GM20000 (cell line): ENCODE measurements around the gene SMARCA5.
A peak's percentile ranks its signal among the peaks of the same experiment; 100 is the strongest.

Source experiments
- DNase-seq: peaks from one replicate; pipeline ENCODE4 v3.0.0; 2012; ENCODE audit warnings: low spot score
- TF ChIP-seq, protein P1 (sequence below): IDR thresholded peaks from 2 replicates; pipeline ENCODE4 v1.5.1; 2012; ENCODE audit warnings: mild to moderate bottlenecking, control low read depth; ENCODE audit errors: extremely low read depth, missing control alignments

The SMARCA5 gene

DNA sequence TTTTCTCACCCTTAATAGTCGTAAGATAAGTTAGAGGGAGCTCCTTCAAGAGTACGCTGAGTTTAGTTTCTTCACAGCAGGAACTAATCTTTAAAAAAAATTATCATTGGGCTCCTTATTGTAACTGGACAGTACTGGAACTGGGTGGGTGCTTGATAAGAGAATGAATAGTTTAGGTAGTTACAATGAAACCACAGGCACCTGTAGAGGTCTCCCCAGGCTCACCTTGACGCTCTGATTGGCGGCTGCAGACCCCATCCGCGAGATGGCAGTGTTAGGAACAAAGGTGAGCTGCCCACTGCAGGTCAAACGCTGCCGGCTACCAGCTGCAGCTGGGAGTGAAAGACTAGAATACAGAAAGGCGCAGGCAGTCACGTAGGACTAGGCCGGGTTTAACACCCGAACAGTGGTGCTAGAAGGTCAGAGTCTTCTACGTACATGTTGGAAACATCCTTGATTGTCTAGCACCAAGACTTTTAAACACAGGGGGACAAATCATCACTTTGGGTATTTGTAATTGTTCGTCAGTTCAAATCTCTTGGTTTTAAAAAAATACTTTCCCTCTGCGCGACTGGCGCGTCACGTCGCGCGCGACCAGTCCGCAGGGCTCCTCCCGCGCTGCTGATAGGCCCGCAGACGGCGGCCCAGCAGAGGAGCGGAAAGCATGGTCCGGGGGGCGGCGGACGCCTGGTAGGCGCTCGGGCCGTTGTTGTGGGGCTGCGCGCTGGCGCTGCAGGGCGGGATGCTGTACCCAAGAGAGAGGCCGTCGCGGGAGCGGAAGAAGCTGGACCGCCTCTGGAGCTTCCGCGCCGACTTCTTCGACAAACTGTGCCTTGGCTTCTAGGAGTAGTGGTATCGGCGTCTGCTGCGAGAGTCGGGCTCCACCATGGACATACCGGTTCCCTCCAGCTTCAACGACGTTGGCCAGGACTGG, 45.6 kb downstream of the SMARCA5 start:
- DNase-seq: peak; percentile 83
- TF ChIP-seq, protein P1, sequence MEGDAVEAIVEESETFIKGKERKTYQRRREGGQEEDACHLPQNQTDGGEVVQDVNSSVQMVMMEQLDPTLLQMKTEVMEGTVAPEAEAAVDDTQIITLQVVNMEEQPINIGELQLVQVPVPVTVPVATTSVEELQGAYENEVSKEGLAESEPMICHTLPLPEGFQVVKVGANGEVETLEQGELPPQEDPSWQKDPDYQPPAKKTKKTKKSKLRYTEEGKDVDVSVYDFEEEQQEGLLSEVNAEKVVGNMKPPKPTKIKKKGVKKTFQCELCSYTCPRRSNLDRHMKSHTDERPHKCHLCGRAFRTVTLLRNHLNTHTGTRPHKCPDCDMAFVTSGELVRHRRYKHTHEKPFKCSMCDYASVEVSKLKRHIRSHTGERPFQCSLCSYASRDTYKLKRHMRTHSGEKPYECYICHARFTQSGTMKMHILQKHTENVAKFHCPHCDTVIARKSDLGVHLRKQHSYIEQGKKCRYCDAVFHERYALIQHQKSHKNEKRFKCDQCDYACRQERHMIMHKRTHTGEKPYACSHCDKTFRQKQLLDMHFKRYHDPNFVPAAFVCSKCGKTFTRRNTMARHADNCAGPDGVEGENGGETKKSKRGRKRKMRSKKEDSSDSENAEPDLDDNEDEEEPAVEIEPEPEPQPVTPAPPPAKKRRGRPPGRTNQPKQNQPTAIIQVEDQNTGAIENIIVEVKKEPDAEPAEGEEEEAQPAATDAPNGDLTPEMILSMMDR: peak; percentile 83

DNA sequence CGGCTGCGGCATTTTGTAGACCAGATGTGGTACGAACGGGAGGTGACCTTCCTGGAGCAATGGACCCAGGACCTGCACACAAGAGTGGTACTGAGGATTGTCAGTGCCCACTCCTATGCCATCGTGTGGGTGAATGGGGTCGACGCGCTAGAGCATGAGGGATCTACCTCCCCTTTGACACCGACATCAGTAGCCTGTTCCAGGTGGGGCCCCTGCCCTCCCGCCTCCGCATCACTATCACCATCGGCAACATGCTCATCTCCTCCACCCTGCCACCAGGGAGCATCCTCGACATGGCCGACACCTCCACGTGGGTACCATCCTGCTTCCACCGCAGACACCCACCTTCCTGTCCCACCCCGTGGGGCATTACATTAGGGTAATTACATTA, 46.2 kb downstream of the SMARCA5 start:
- no peak for DNase-seq
- TF ChIP-seq, protein P1: no peak

DNA sequence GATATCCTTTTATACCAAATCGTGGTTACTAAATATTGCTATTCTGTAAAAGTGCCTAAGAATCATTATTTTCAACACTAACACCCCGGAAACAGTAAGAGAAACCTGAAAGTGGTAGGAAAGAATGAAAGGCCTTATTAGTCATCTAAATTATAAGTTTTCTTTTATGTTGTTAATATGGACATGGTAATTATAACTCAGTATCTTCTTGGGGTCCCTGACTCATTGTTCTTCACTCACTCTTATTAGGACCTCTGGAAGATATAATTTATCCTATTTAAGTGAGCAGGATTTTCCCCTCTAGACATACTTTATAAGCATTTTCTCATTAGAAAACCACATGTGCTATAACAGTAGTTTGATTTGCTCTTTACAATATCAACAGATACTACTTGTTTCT, 51.0 kb downstream of the SMARCA5 start:
- DNase-seq: no peak
- TF ChIP-seq, protein P1: no peak

DNA sequence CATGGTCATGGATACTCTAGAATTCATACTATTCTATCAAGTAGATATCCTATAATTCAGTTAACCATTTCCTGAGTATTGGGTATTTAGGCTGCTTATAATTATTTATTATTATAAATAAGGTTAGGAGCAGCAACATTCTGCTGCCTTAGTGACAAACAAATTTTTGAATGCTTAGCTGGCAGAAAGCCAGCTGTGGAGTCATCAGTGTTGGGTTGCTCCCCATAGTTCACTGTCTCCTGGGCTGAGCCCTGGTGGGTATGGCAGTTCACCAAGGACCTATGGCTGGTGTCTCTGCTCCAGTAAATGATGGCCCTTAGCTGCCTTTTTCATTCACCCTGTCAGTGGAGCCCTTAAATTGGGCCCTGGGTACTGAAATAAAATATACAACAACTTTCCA, 61.8 kb downstream of the SMARCA5 start:
- DNase-seq: no peak
- TF ChIP-seq, protein P1: no peak

DNA sequence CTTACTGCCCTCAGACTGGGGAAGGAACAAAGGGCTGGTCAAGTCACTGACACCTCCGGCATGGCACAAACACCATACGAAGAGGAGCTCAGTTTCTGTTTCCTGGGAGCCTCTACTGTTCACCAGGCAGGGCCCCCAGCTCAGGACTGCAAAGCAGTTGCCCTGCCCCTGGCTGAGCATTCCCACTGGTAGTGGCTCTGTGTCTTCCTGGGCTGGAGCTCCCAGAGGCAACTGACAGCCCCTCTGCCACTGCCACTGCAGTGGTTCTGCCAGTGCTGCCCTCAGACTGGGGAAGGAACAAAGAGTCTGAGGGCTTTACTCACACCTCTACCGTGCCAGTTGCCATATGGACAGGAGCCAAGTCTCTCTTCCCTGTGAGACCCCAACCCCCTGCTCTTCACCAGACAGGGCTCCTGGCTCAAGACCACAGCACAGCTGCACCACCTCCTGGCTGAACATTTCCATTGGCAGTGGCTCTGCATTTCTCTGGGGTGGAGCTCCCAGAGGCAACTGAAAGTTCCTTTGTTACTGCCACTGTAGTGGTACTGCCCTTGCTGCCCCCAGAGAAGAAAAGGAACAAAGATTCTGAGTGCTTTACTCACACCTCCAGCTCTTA, 67.9 kb downstream of the SMARCA5 start:
- TF ChIP-seq, protein P1: no peak
- no peak for DNase-seq

DNA sequence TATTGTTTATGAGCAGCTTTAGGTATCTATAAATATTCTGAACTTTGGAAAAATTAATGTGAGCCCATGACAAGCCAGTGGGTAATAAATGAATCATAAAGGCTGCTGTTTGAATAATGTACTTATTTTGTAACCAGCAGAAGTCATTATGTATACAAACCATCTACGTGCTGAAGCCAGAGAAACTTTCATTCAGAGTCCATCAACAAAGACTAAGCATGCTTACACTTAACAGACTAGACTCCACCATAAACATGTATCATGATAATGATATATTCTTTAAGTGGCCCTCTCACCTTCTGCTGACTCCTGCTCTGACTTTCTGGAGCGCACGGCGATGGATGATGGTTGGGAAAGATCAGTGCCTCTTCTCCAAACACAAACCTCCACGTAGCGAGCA, 72.0 kb downstream of the SMARCA5 start:
- TF ChIP-seq, protein P1: no peak
- no peak for DNase-seq

DNA sequence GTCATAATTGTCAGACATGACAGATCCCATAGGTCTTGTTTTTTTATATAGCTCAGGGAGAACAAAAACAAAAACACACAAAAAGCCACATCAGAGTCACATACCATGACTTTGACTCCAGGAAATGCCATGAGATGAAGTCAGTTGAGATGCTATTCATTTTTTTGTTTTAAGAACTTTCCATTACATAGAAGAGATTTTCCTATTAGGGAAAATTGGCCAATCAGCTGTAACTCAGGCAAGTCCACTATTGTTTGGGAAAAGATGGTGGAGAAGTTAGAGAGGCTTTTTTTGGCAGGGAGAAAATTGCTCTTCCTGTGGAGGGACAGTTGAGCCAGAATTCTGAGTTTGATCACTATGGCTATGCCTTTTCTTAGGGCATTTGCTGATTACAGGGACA, 72.6 kb downstream of the SMARCA5 start:
- DNase-seq: no peak
- TF ChIP-seq, protein P1: no peak
